ENCODE measurements around the gene DGKZ. TPM values are rescaled to one million over a fixed set of nuclear protein-coding genes. Genes with fewer than 3 reads are reported as not detected.

The DGKZ gene
- total and polyA plus RNA-seq, 10 of the 15 experiments (the other 5 are each of a cell fraction or from before 2014, with no cell fraction given), result 0.50 to 78.4 (median 39.5) TPM

GRCh38 chr11:46346886-46347636 lies at the start of gene DGKZ (continued):
- TF ChIP-seq SUPT20H (IDR thresholded peaks at IDR 0.05; ENCODE audit: borderline replicate concordance, control insufficient read depth, low read depth, low read length) (no peak), RAD21 (IDR thresholded peaks at IDR 0.05; ENCODE audit: insufficient read depth, low read depth, low read length) (peak; percentile 64)

GRCh38 chr11:46298699-46299433 lies 48.4 kb upstream of the DGKZ start:
- H3K36me3 ChIP-seq (ENCODE audit: control insufficient read depth in 2 of 2, insufficient read depth in 2 of 2, low read length in 1 of 2), result no peaks in the 10 kb centered on the region
- no peaks in the 10 kb centered on the region for H3K9me3 ChIP-seq (replicated peaks; ENCODE audit: control insufficient read depth, insufficient read depth, low read length)
- no peak overlapping the region; the same call in 1 of the 2 replicates for H3K4me3 ChIP-seq
- 0 out of 2 replicates have a peak overlapping the region, but pooled peaks have one; percentile 24 for H3K27ac ChIP-seq (ENCODE audit: control insufficient read depth, insufficient read depth)
- SMC1A ChIA-PET (ENCODE audit: uncharacterized antibody, unreplicated experiment), result interaction anchor here (1.2 kb wide), 1 partner anchor 9 kb away, joined by 4 read pairs; no protein-coding TSS in a partner anchor
- H4K20me1 ChIP-seq (ENCODE audit: control insufficient read depth, insufficient read depth), result no peaks in the 10 kb centered on the region
- POLR2A ChIA-PET, result interaction anchor here (1.3 kb wide), 1 partner anchor 27 kb away, joined by 3 read pairs; no protein-coding TSS in a partner anchor
- no peak for FAIRE-seq
- DNase-seq (ENCODE audit: low read depth, low spot score), result no peak
- no peak overlapping the region; the same call in 1 of the 2 replicates for H2AFZ ChIP-seq (ENCODE audit: control insufficient read depth, low read depth, low read length)
- H3K4me2 ChIP-seq (ENCODE audit: control insufficient read depth, insufficient read depth), result peak overlapping the region; percentile 54
- CTCF ChIA-PET, result interaction anchor here (1.2 to 4.5 kb wide), 6 partner anchors 9 to 334 kb away, joined by 3 to 26 read pairs (median 4); partner anchors contain the start of gene CREB3L1
- BruUV-seq (replicated peaks), result no TSS peak
- intact Hi-C loops (cut with micrococcal nuclease; ENCODE audit: unreplicated experiment), result no loop called here
- in situ Hi-C loops (cut with MboI), result no loop called here
- H3K79me2 ChIP-seq (ENCODE audit: control insufficient read depth, insufficient read depth, low read length), result no peaks in the 10 kb centered on the region
- ATAC-seq, result 0 out of 3 replicates have a peak, but pooled peaks have one; percentile 10
- RAD21 ChIA-PET (ENCODE audit: unreplicated experiment), result no interaction called here
- no peaks in the 10 kb centered on the region; a peak in 2 of 4 replicates for H3K27me3 ChIP-seq (replicated peaks in 1 of 2; ENCODE audit: control insufficient read depth in 2 of 2, insufficient read depth in 2 of 2, low read length in 1 of 2)
- H3K4me1 ChIP-seq (ENCODE audit: control insufficient read depth, insufficient read depth, low read length), result peaks cover 31% of the 10 kb centered on the region
- WGBS (ENCODE audit: insufficient coverage, insufficient replicate concordance, low lambda C conversion rate, missing lambda C conversion rate), result 21% methylated on average over 8 of the region's 8 CpGs
- H3K9ac ChIP-seq (ENCODE audit: control insufficient read depth, insufficient read depth, low read length), result no peak overlapping the region
- 0 out of 2 replicates have a peak, but pooled peaks have one; percentile 29 for TF ChIP-seq BCL11A (IDR thresholded peaks at IDR 0.05; ENCODE audit: low read depth, low read length)
- TF ChIP-seq FOS (IDR thresholded peaks at IDR 0.05; ENCODE audit: borderline replicate concordance, extremely low read depth, insufficient read length), result no peak
- TF ChIP-seq HDAC2 (IDR thresholded peaks at IDR 0.05), result no peak
- no peak for TF ChIP-seq USF1 (IDR thresholded peaks at IDR 0.05; ENCODE audit: borderline replicate concordance, extremely low read length, insufficient read depth, low read depth, low read length)
- 0 out of 2 replicates have a peak, but pooled peaks have one; percentile 46 for TF ChIP-seq FOXM1 (IDR thresholded peaks at IDR 0.05; ENCODE audit: low read depth, low read length)
- TF ChIP-seq ZNF622 (IDR thresholded peaks at IDR 0.05), result no peak
- 0 out of 2 replicates have a peak, but pooled peaks have one; percentile 18 for TF ChIP-seq GABPA (IDR thresholded peaks at IDR 0.05; ENCODE audit: low read depth)
- no peak for TF ChIP-seq ZNF687 (IDR thresholded peaks at IDR 0.05)
- no peak for TF ChIP-seq MTA2 (IDR thresholded peaks at IDR 0.05; ENCODE audit: low read depth)
- TF ChIP-seq CHD1 (IDR thresholded peaks at IDR 0.05; ENCODE audit: low read depth, low read length), result no peak
- TF ChIP-seq NFIC (IDR thresholded peaks at IDR 0.05; ENCODE audit: low read depth, low read length), result peak; percentile 66
- peak; percentile 86 for TF ChIP-seq JUNB (IDR thresholded peaks at IDR 0.05)
- TF ChIP-seq RUNX3 (IDR thresholded peaks at IDR 0.05; ENCODE audit: low read length), result peak; percentile 77
- TF ChIP-seq NFYA (IDR thresholded peaks at IDR 0.05; ENCODE audit: borderline replicate concordance, low read depth, low read length), result no peak
- TF ChIP-seq SRF (IDR thresholded peaks at IDR 0.05; ENCODE audit: low read depth in 2 of 2, low read length in 2 of 2), result no peak

All from GM12878 (cell line).